ENCODE results near the gene HMGB1.

HMGB1 gene

GRCh38 chr13:30406779-30407416, 58.8 kb downstream of the HMGB1 start:
- DNase-seq (ENCODE audit: low read depth in 2 of 2, low spot score in 1 of 2), result no peak
